G401.6 (cell line): ENCODE measurements around the gene TGDS.
A peak's percentile ranks its signal among the peaks of the same experiment; 100 is the strongest.

ENCODE experiments used
- FAIRE-seq: peaks from 2 replicates; lab custom pipeline; 2012; peaks lifted over from hg19 to GRCh38; lab: Jason Lieb, UNC

Gene TGDS

GRCh38 chr13:94601446-94602431, 5.8 kb upstream of the TGDS start, which contains the start of gene GPR180:
TSS of gene GPR180 (plus strand) at chr13:94601857. CDS start at chr13:94601928, 71 bp downstream.
- peak; percentile 99 for FAIRE-seq

GRCh38 chr13:94599877-94600276, 3.9 kb upstream of the TGDS start:
- no peak for FAIRE-seq

- no peak for FAIRE-seq
These were observed 2.3 kb upstream of the TGDS start for GRCh38 chr13:94598281-94598680.

- FAIRE-seq: no peak
These were observed 621 bp upstream of the TGDS start for GRCh38 chr13:94596575-94596971.

GRCh38 chr13:94595001-94595949, 677 bp downstream of the TGDS start:
- FAIRE-seq: no peak

GRCh38 chr13:94590744-94591143, 5.2 kb downstream of the TGDS start:
- no peak for FAIRE-seq

- no peak for FAIRE-seq
These were observed 7.4 kb downstream of the TGDS start for GRCh38 chr13:94588541-94588940.

- FAIRE-seq: no peak
These were observed 9.6 kb downstream of the TGDS start for GRCh38 chr13:94586371-94586770.

GRCh38 chr13:94585543-94586101, 10.3 kb downstream of the TGDS start:
- FAIRE-seq: no peak

GRCh38 chr13:94583926-94584325, 12.0 kb downstream of the TGDS start:
- no peak for FAIRE-seq

- FAIRE-seq: no peak
These were observed 16.9 kb downstream of the TGDS start for GRCh38 chr13:94579063-94579462.

GRCh38 chr13:94569615-94570014, 26.3 kb downstream of the TGDS start:
- no peak for FAIRE-seq

- no peak for FAIRE-seq
These were observed 27.5 kb downstream of the TGDS start for GRCh38 chr13:94568443-94568842.

GRCh38 chr13:94567581-94567980, 28.4 kb downstream of the TGDS start:
- FAIRE-seq: no peak

GRCh38 chr13:94561126-94561525, 34.8 kb downstream of the TGDS start:
- FAIRE-seq: no peak

- FAIRE-seq: peak; percentile 27
These were observed 35.8 kb downstream of the TGDS start for GRCh38 chr13:94560116-94560515.

- no peak for FAIRE-seq
These were observed 36.6 kb downstream of the TGDS start for GRCh38 chr13:94559222-94559795.

GRCh38 chr13:94558716-94559115, 37.2 kb downstream of the TGDS start:
- no peak for FAIRE-seq

GRCh38 chr13:94557684-94558235, 38.2 kb downstream of the TGDS start:
- no peak for FAIRE-seq

- FAIRE-seq: no peak
These were observed 39.3 kb downstream of the TGDS start for GRCh38 chr13:94556621-94557020.

GRCh38 chr13:94556041-94556440, 39.9 kb downstream of the TGDS start:
- FAIRE-seq: no peak

- no peak for FAIRE-seq
These were observed 42.2 kb downstream of the TGDS start for GRCh38 chr13:94553766-94554165.
